ENCODE data around the gene CEP170.
"Not testable (repeated sequence)": the region's sequence is repeated elsewhere in the genome, so short reads cannot be mapped to it uniquely, and the experiment has no call there.

The CEP170 gene

DNA sequence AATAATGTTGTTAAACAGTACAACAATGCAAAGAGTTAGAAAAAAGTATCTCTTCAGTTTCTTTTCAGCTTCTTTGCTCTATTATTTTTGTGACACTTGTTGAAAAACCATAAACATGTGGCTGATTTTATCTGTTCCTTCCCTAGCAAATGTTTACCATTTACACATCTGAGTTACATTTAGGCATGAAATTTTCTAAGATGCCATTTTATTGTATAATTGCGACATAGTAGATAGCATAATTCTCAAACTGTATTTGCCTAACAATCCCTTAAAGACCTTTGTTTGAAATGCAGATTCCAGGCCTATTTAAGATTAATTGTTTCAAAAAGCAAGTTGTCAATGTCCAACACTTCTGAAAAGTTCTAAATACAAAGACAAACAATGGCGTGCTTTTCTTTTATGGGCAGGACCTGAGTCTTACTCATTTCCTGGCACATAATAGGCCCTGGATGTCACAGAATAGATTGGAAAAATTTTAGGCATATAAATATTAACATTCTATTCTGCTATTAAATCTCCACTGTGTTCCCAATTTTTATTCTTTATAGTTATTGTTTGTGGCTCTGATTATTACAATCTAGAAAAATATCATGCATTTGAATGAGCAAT lies 81.2 kb downstream of the CEP170 start:
- not testable (repeated sequence) for DNase-seq (ENCODE audit: low read depth)

DNA sequence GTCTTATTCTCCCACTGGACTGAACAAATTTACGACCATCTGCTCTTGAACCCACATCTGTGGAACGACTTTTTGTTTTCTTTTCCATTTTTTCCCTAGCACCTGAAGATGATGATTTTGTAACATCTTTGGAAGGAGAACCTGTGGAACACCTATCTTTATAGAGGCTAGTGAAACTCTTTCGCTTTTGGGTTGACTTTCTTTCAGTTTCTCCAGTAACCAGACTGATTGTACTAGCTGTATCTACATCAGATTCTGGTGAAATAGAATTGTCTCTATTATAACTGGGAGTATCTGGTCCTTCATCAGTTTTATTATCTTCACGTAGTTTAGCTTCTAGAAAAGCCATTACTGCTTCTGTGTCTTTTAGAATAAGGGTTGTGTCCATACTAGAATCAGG lies 90.2 kb downstream of the CEP170 start:
- DNase-seq (ENCODE audit: low read depth), result not testable (repeated sequence)

DNA sequence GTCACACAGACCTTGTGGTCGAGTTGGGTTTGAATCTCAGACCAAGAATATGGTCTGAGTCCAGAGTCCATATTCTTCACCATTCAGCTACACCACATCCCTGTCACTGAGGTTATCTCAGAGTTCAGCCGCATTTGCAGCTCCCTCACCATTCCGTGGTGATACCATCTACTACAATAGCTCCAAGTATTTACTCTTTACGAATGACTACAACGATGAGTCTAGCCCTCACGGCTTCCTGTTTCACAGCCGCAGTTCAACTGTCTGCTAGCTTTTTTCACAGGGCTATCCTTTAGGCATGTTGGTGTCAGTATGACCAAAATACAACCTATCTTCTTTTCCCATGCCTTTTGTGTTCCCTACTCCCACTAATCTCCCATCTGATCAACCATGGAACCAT lies 104.2 kb downstream of the CEP170 start:
- not testable (repeated sequence) for DNase-seq (ENCODE audit: low read depth)

DNA sequence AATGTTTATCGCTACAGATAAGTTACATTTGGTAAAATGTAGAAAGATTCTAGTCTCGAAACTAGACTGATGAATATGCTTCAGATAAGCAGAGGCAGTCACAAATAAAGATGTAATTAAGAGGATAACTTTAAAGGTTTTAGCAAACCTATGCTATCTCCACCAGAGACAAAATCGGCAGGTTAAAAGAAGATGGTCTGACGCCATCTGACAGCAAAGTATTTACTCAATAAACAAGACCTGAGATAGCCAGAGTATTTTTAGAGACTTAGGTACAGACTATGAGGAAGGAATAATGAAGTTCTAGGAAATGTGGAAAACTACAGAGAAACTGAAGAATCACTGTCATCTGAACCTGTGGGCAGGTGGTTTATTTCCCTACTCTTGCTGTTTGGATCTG lies 106.0 kb downstream of the CEP170 start:
- not testable (repeated sequence) for DNase-seq (ENCODE audit: low read depth)

GRCh38 chr1:243147351-243147750 lies 107.7 kb downstream of the CEP170 start:
- not testable (repeated sequence) for DNase-seq (ENCODE audit: low read depth)

- DNase-seq (ENCODE audit: low read depth), result not testable (repeated sequence)
Observed at GRCh38 chr1:243140498-243140897, 114.6 kb downstream of the CEP170 start.

- not testable (repeated sequence) for DNase-seq (ENCODE audit: low read depth)
Observed at GRCh38 chr1:243122876-243123409, 132.1 kb downstream of the CEP170 start.

- not testable (repeated sequence) for DNase-seq (ENCODE audit: low read depth)
Observed at GRCh38 chr1:243121939-243122338, 133.1 kb downstream of the CEP170 start.

GRCh38 chr1:243118601-243119322 lies 136.3 kb downstream of the CEP170 start:
- not testable (repeated sequence) for DNase-seq (ENCODE audit: low read depth)

- not testable (repeated sequence) for DNase-seq (ENCODE audit: low read depth)
Observed at GRCh38 chr1:243116187-243116586, 138.9 kb downstream of the CEP170 start.

GRCh38 chr1:243114769-243115168 lies 140.3 kb downstream of the CEP170 start:
- DNase-seq (ENCODE audit: low read depth), result not testable (repeated sequence)

- not testable (repeated sequence) for DNase-seq (ENCODE audit: low read depth)
Observed at GRCh38 chr1:243114059-243114713, 140.9 kb downstream of the CEP170 start.

DNA sequence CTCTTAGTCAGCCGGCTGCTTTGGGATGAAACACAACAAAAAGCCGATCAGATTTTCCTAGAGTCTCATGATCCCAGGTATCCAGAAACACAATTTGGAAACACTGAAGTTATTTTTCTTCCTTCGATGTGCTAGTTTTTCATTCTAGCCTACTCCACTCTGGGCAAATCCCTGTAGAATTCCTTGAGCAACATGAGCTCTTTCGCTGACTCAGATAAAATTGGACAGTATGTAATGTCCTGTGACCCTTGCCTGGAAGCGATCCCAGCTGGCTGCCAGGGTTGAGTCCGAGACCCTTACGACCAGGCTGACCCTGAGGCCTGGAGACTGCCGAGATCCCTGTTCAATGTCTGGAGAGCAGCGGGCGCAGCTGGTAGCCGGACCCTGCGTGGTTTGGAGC lies 147.9 kb downstream of the CEP170 start:
- DNase-seq (ENCODE audit: low read depth), result not testable (repeated sequence)

GRCh38 chr1:243105652-243106332 lies 149.3 kb downstream of the CEP170 start:
- DNase-seq (ENCODE audit: low read depth), result not testable (repeated sequence)

GRCh38 chr1:243105104-243105503 lies 150.0 kb downstream of the CEP170 start:
- not testable (repeated sequence) for DNase-seq (ENCODE audit: low read depth)

- not testable (repeated sequence) for DNase-seq (ENCODE audit: low read depth)
Observed at GRCh38 chr1:243104452-243104851, 150.6 kb downstream of the CEP170 start.

DNA sequence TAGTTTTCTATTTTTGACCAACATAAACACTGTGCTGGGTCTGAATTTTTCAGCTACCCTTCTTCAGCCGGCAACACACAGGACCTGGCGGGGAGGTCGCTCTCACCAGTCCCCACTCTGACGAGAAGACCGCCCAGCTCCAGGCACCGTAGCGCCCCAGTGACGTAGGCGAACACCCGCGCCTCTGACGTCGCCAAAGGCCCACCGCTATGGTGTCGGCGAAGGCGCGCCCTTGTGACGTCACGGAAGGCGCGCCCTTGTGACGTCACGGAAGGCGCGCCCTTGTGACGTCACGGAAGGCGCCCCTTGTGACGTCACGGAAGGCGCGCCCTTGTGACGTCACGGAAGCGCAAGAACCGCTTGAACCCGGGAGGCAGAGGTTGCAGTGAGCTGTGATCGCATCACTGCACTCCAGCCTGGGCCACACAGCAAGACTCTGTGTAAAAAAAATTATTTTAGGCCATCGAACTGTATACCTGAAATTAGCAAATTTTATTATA lies 153.5 kb downstream of the CEP170 start:
- peak; percentile 52 for DNase-seq (ENCODE audit: low read depth)

- DNase-seq (ENCODE audit: low read depth), result not testable (repeated sequence)
Observed at GRCh38 chr1:243087368-243087767, 167.7 kb downstream of the CEP170 start.
